ENCODE measurements around the gene KIF17.

GRCh38 chr1:20626098-20626427, 91.7 kb downstream of the KIF17 start:
- TF ChIP-seq POLR2AphosphoS5 (IDR thresholded peaks at IDR 0.05; ENCODE audit: low read depth, low read length) (no peak), TAF1 (IDR thresholded peaks at IDR 0.05; ENCODE audit: low read depth, low read length) (no peak)
